SU-DHL-6 (cell line): ENCODE measurements around the gene KAZN.

Experiments used
- H2AFZ ChIP-seq: fragments of 200-600 bp; sonication (generic); 2 replicates; pipeline ENCODE4 v1.6.1; 2014; ENCODE audit warnings: low read depth, mild to moderate bottlenecking, moderate library complexity, mixed read lengths, antibody characterized with exemption, low read length; ENCODE audit not compliant: severe bottlenecking
- H3F3A ChIP-seq: fragments of 200-600 bp; shearing (Covaris generic); 2 replicates; pipeline ENCODE4 v1.6.0; 2016; ENCODE audit warnings: antibody characterized with exemption, mild to moderate bottlenecking; ENCODE audit not compliant: insufficient read depth
- H3K27ac ChIP-seq: fragments of 200-600 bp; sonication (generic); 2 replicates; pipeline ENCODE4 v1.5.1; 2016; ENCODE audit warnings: low read depth, mild to moderate bottlenecking, low read length, moderate library complexity, mixed read lengths
- H3K27me3 ChIP-seq: fragments of 200-600 bp; sonication (generic), shearing (Covaris generic); 2 replicates; pipeline ENCODE4 v1.6.0; 2014; ENCODE audit warnings: mild to moderate bottlenecking, low read length
- H3K36me3 ChIP-seq: fragments of 200-600 bp; sonication (generic); 2 replicates; pipeline ENCODE4 v1.6.1; 2014; ENCODE audit warnings: mild to moderate bottlenecking, low read length, mixed read lengths
- H3K4me2 ChIP-seq: fragments of 300-600, 200-600 bp; shearing (Covaris generic), sonication (generic); 2 replicates; pipeline ENCODE4 v1.6.0; 2014; ENCODE audit warnings: low read length, low read depth, mild to moderate bottlenecking; ENCODE audit not compliant: poor library complexity, severe bottlenecking
- H3K4me3 ChIP-seq: fragments of 200-600 bp; sonication (generic); 2 replicates; pipeline ENCODE4 v1.5.1; 2014; ENCODE audit warnings: antibody characterized with exemption, low read length, mild to moderate bottlenecking, mixed read lengths; ENCODE audit not compliant: insufficient read depth, poor library complexity, severe bottlenecking
- H3K79me2 ChIP-seq: fragments of 200-600 bp; sonication (generic); 2 replicates; pipeline ENCODE4 v1.6.1; 2014; ENCODE audit warnings: mild to moderate bottlenecking, low read length, moderate library complexity; ENCODE audit not compliant: insufficient read depth
- H3K9ac ChIP-seq: fragments of 200-600 bp; sonication (generic); 2 replicates; pipeline ENCODE4 v1.7.0; 2014; ENCODE audit warnings: mild to moderate bottlenecking, low read length
- H3K9me2 ChIP-seq: fragments of 200-600 bp; sonication (generic); replicated peaks from 2 replicates; pipeline ENCODE4 v1.6.1; 2014; ENCODE audit warnings: low read length; ENCODE audit not compliant: insufficient read depth
- H3K9me3 ChIP-seq: fragments of 200-600 bp; sonication (generic); 2 replicates; pipeline ENCODE4 v1.6.1; 2014; ENCODE audit warnings: low read length, mixed read lengths; ENCODE audit not compliant: insufficient read depth
- H4K20me1 ChIP-seq: fragments of 200-600 bp; sonication (generic); 2 replicates; pipeline ENCODE4 v1.6.1; 2014; ENCODE audit warnings: low read depth, mild to moderate bottlenecking, antibody characterized with exemption, low read length, moderate library complexity, mixed read lengths
- CTCF ChIP-seq: fragments of 200-600 bp; sonication (generic); IDR thresholded peaks from one replicate; pipeline ENCODE4 v1.5.1; 2017; ENCODE audit warnings: antibody characterized with exemption, mild to moderate bottlenecking, low read length, moderate library complexity; ENCODE audit not compliant: insufficient read depth, poor library complexity, severe bottlenecking
- EZH2phosphoT487 ChIP-seq: fragments of 200-600 bp; sonication (generic), shearing (Covaris generic); conservative IDR thresholded peaks from 2 replicates; pipeline ENCODE4 v1.6.1; 2018; ENCODE audit warnings: mild to moderate bottlenecking, antibody characterized with exemption, low read length, moderate library complexity, mixed read lengths

The KAZN gene

GRCh38 chr1:14848203-14848602 lies 249.7 kb downstream of the KAZN start:
- H3K4me3 ChIP-seq = no peak overlapping the region
- no peak overlapping the region for H3K4me2 ChIP-seq
- no peak overlapping the region for H3K27ac ChIP-seq
- H2AFZ ChIP-seq = no peak overlapping the region
- H3K27me3 ChIP-seq = no peaks in the 10 kb centered on the region
- no peaks in the 10 kb centered on the region for H3K9me2 ChIP-seq
- no peaks in the 10 kb centered on the region for H3F3A ChIP-seq
- no peaks in the 10 kb centered on the region for H3K36me3 ChIP-seq
- TF ChIP-seq EZH2phosphoT487 (no peak), CTCF (no peak)
- no peaks in the 10 kb centered on the region for H3K79me2 ChIP-seq
- no peak overlapping the region for H3K9ac ChIP-seq
- 0 out of 2 replicates have a peak, but pooled peaks cover under 1% of the 10 kb centered on the region for H3K9me3 ChIP-seq
- H4K20me1 ChIP-seq = no peaks in the 10 kb centered on the region

DNA sequence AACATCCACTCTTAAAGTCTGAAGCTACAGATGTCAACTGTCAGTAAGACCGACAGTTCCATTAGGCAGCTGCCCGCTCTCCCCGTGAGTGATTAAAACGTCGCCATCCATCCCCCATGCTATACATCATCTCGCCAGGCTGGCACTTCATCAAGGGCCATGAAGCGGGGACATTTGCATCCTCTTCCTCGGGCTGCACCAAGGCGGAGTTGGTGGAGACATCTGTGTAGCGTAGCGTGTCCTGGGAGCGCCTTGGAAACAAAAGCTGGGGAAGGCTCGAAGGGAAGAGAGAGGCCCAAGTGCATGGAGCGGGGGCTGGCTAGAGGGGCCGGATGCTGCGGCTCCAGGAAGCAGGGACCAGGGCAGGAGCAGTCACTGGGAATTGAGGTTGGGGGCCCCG lies 250.1 kb downstream of the KAZN start:
- Histone ChIP-seq H3F3A (no peaks in the 10 kb centered on the region), H3K4me3 (no peak overlapping the region), H4K20me1 (no peaks in the 10 kb centered on the region), H2AFZ (no peak overlapping the region), H3K9me3 (no peaks in the 10 kb centered on the region), H3K4me2 (no peak overlapping the region), H3K79me2 (no peaks in the 10 kb centered on the region), H3K36me3 (no peaks in the 10 kb centered on the region), H3K27ac (no peak overlapping the region), H3K27me3 (no peaks in the 10 kb centered on the region), H3K9ac (no peak overlapping the region), H3K9me2 (no peaks in the 10 kb centered on the region)
- no peak for TF ChIP-seq EZH2phosphoT487
- TF ChIP-seq CTCF = no peak

GRCh38 chr1:14849038-14849437 lies 250.6 kb downstream of the KAZN start:
- Histone ChIP-seq H3K9ac (no peak overlapping the region), H3K27ac (no peak overlapping the region), H3K27me3 (no peaks in the 10 kb centered on the region), H3K79me2 (no peaks in the 10 kb centered on the region), H3K4me2 (no peak overlapping the region), H3K4me3 (no peak overlapping the region), H2AFZ (no peak overlapping the region), H3K36me3 (no peaks in the 10 kb centered on the region), H3K9me3 (no peaks in the 10 kb centered on the region), H3F3A (no peaks in the 10 kb centered on the region), H3K9me2 (no peaks in the 10 kb centered on the region), H4K20me1 (no peaks in the 10 kb centered on the region)
- TF ChIP-seq CTCF = no peak
- no peak for TF ChIP-seq EZH2phosphoT487

- Histone ChIP-seq H3K79me2 (no peaks in the 10 kb centered on the region), H3K36me3 (no peaks in the 10 kb centered on the region), H3K4me2 (no peak overlapping the region), H3F3A (no peaks in the 10 kb centered on the region), H3K9ac (no peak overlapping the region), H3K4me3 (no peak overlapping the region), H2AFZ (no peak overlapping the region), H4K20me1 (no peaks in the 10 kb centered on the region), H3K27me3 (no peaks in the 10 kb centered on the region), H3K9me3 (no peaks in the 10 kb centered on the region), H3K9me2 (no peaks in the 10 kb centered on the region), H3K27ac (no peak overlapping the region)
- TF ChIP-seq CTCF (no peak), EZH2phosphoT487 (no peak)
These were observed 252.1 kb downstream of the KAZN start for GRCh38 chr1:14850563-14850962.
